Kidney epithelial cell (primary cell): ENCODE measurements around the gene SLC6A7. TPM values are rescaled to one million over a fixed set of nuclear protein-coding genes. Genes with fewer than 3 reads are reported as not detected.

ENCODE experiments used
- DNase-seq: peaks from one replicate; pipeline ENCODE4 v3.0.0-alpha.2; 2010; ENCODE audit warnings: low read depth
- H3K27me3 ChIP-seq: 2 replicates; pipeline ENCODE4 v1.6.0; 2011; ENCODE audit warnings: low read length; ENCODE audit not compliant: control insufficient read depth, insufficient read depth
- H3K36me3 ChIP-seq: 2 replicates; pipeline ENCODE4 v1.5.1; 2011; ENCODE audit warnings: low read length; ENCODE audit not compliant: control insufficient read depth, insufficient read depth
- H3K4me3 ChIP-seq: 2 replicates; pipeline ENCODE4 v1.5.1; 2011; ENCODE audit warnings: low read depth, mild to moderate bottlenecking, control low read depth, low read length
- CTCF ChIP-seq: IDR thresholded peaks from 2 replicates; pipeline ENCODE4 v1.5.1; 2011; ENCODE audit warnings: mild to moderate bottlenecking, moderate library complexity, low read length, control low read depth, inconsistent platforms; ENCODE audit not compliant: insufficient read depth, poor library complexity, severe bottlenecking
- total RNA-seq: library from RNA; depleted of rRNA; stranded (reverse); fragments of >200 nt; gene quantifications from 2 replicates; pipeline ENCODE4 v1.2.3, GENCODE V29; 2015

Gene SLC6A7
- total RNA-seq, 1 donor from 2014 or later: not detected

- Histone ChIP-seq H3K27me3 (peaks cover 24% of the 10 kb centered on the region), H3K4me3 (no peak overlapping the region), H3K36me3 (no peaks in the 10 kb centered on the region)
- DNase-seq: no peak
- no peak for TF ChIP-seq CTCF
These were observed 7.6 kb downstream of the SLC6A7 start for GRCh38 chr5:150197476-150197875.

GRCh38 chr5:150202501-150202900 lies 12.6 kb downstream of the SLC6A7 start:
- H3K36me3 ChIP-seq: no peaks in the 10 kb centered on the region
- no peak overlapping the region for H3K4me3 ChIP-seq
- TF ChIP-seq CTCF: no peak
- peaks cover 18% of the 10 kb centered on the region for H3K27me3 ChIP-seq
- no peak for DNase-seq

GRCh38 chr5:150203832-150204589 lies 14.1 kb downstream of the SLC6A7 start:
- H3K4me3 ChIP-seq: no peak overlapping the region
- no peak for TF ChIP-seq CTCF
- H3K27me3 ChIP-seq: peaks cover 13% of the 10 kb centered on the region
- DNase-seq: no peak
- no peaks in the 10 kb centered on the region for H3K36me3 ChIP-seq

GRCh38 chr5:150204590-150204960 lies 14.7 kb downstream of the SLC6A7 start:
- TF ChIP-seq CTCF: no peak
- peaks cover 8% of the 10 kb centered on the region for H3K27me3 ChIP-seq
- no peak for DNase-seq
- H3K36me3 ChIP-seq: no peaks in the 10 kb centered on the region
- H3K4me3 ChIP-seq: no peak overlapping the region

- DNase-seq: no peak
- TF ChIP-seq CTCF: no peak
- H3K27me3 ChIP-seq: no peaks in the 10 kb centered on the region
- no peaks in the 10 kb centered on the region for H3K36me3 ChIP-seq
- H3K4me3 ChIP-seq: no peak overlapping the region
These were observed 16.4 kb downstream of the SLC6A7 start for GRCh38 chr5:150206098-150206778.
